Stomach smooth muscle (tissue), 2 donors: ENCODE measurements around the gene SLC16A13.
"Not testable (repeated sequence)": the region's sequence is repeated elsewhere in the genome, so short reads cannot be mapped to it uniquely, and the experiment has no call there.

Experiments
- H3K27ac ChIP-seq: one replicate; pipeline ENCODE4 v1.7.0; 2013; ENCODE audit warnings: mild to moderate bottlenecking, low read length, inconsistent platforms
- H3K27me3 ChIP-seq, 2 donors: one replicate each; pipeline ENCODE4 v1.7.0; 2013; ENCODE audit warnings: low read length in 2 of 2; ENCODE audit not compliant: insufficient read depth in 2 of 2, control insufficient read depth in 1 of 2
- H3K36me3 ChIP-seq, 2 donors: one replicate each; pipeline ENCODE4 v1.7.0; 2013; ENCODE audit warnings: low read length in 2 of 2; ENCODE audit not compliant: control insufficient read depth in 2 of 2, insufficient read depth in 2 of 2
- H3K4me1 ChIP-seq: one replicate; pipeline ENCODE4 v1.7.0; 2013; ENCODE audit warnings: low read length; ENCODE audit not compliant: control insufficient read depth, insufficient read depth
- H3K4me3 ChIP-seq, 2 donors: one replicate each; pipeline ENCODE4 v1.7.0; 2013; ENCODE audit warnings: low read length in 2 of 2
- H3K9ac ChIP-seq, 2 donors: one replicate each; pipeline ENCODE4 v1.7.0; 2013; ENCODE audit warnings: low read length in 2 of 2, mild to moderate bottlenecking in 1 of 2
- H3K9me3 ChIP-seq, 2 donors: one replicate each; pipeline ENCODE4 v1.7.0; 2013; ENCODE audit warnings: low read length in 2 of 2; ENCODE audit not compliant: control insufficient read depth in 2 of 2
- donor health status: healthy.
- donor health status: Pancreatic carcinoma.

SLC16A13 gene

GRCh38 chr17:7084088-7084487 lies 48.3 kb downstream of the SLC16A13 start:
- H3K4me1 ChIP-seq = no peaks in the 10 kb centered on the region
- H3K9me3 ChIP-seq = no peaks in the 10 kb centered on the region
- H3K36me3 ChIP-seq = no peaks in the 10 kb centered on the region
- no peak overlapping the region for H3K27ac ChIP-seq
- H3K4me3 ChIP-seq = no peak overlapping the region
- H3K9ac ChIP-seq = no peak overlapping the region
- peaks cover 0 to 3% of the 10 kb centered on the region in 2 donors for H3K27me3 ChIP-seq

GRCh38 chr17:7088442-7088841 lies 52.6 kb downstream of the SLC16A13 start:
- not testable (repeated sequence) for H3K9ac ChIP-seq, H3K4me3 ChIP-seq, H3K27ac ChIP-seq, H3K9me3 ChIP-seq, H3K27me3 ChIP-seq, H3K4me1 ChIP-seq, H3K36me3 ChIP-seq

- not testable (repeated sequence) for H3K9me3 ChIP-seq, H3K36me3 ChIP-seq, H3K27me3 ChIP-seq, H3K4me1 ChIP-seq, H3K27ac ChIP-seq, H3K4me3 ChIP-seq, H3K9ac ChIP-seq
Measured at GRCh38 chr17:7089570-7089969, 53.8 kb downstream of the SLC16A13 start.
